Heart right ventricle (tissue), 16 donors: ENCODE data around the gene PSMB3. TPM values are rescaled to one million over a fixed set of nuclear protein-coding genes. Genes with fewer than 3 reads are reported as not detected.
A peak's percentile ranks its signal among the peaks of the same experiment; 100 is the strongest.

Experiments used
- ATAC-seq, 8 donors: fragments of 200-7000 bp; cut with Tn5 transposase; one replicate each; pipeline ENCODE4 v1.9.1; 2020; ENCODE audit warnings: mild to moderate bottlenecking in 8 of 8, moderate library complexity in 8 of 8, moderate number of reproducible peaks in 1 of 8
- DNase-seq, 2 donors: peaks; one replicate each; pipeline ENCODE4 v3.0.0-alpha.2; 2020
- H3K27ac ChIP-seq, 10 donors: fragments of 200-600 bp; sonication (generic) in 2 of 10; one replicate each; pipeline versions ENCODE4 v1.5.0 to v1.8.0; 2020 to 2022; ENCODE audit warnings: mild to moderate bottlenecking in 3 of 10
- H3K27me3 ChIP-seq, 7 donors: fragments of 200-600 bp; one replicate each; pipeline ENCODE4 v1.8.0; 2021 to 2022; ENCODE audit warnings: mild to moderate bottlenecking in 2 of 7
- H3K36me3 ChIP-seq, 9 donors: fragments of 200-600 bp; sonication (generic) in 1 of 9; one replicate each; pipeline versions ENCODE4 v1.5.0 to v1.8.0; 2020 to 2022; ENCODE audit warnings: mild to moderate bottlenecking in 2 of 9
- H3K4me1 ChIP-seq, 9 donors: fragments of 200-600 bp; sonication (generic) in 1 of 9; one replicate each; pipeline versions ENCODE4 v1.5.0 to v1.8.0; 2020 to 2022; ENCODE audit warnings: mild to moderate bottlenecking in 4 of 9
- H3K4me3 ChIP-seq, 10 donors: fragments of 200-600 bp; sonication (generic) in 2 of 10; one replicate each; pipeline versions ENCODE4 v1.5.0 to v1.8.0; 2020 to 2022; ENCODE audit warnings: mild to moderate bottlenecking in 7 of 10, moderate library complexity in 2 of 10
- H3K9me3 ChIP-seq, 11 donors: fragments of 200-600 bp in 10 of 11; sonication (generic) in 2 of 11; one replicate each; pipeline versions ENCODE4 v1.5.0 to v1.8.0; 2013 to 2022; ENCODE audit warnings: mild to moderate bottlenecking in 2 of 11, control low read depth in 1 of 11, moderate library complexity in 1 of 11
- CTCF ChIP-seq, 9 donors: fragments of 200-600 bp; sonication (generic) in 2 of 9; IDR thresholded peaks; one replicate each; pipeline versions ENCODE4 v1.5.0 to v1.8.0; 2021 to 2022; ENCODE audit warnings: antibody characterized with exemption in 9 of 9, mild to moderate bottlenecking in 5 of 9, moderate library complexity in 1 of 9
- WGBS, 2 donors: extraction: QIAGEN DNeasy Blood & Tissue Kit; methylation state at CpG; one replicate each; pipeline ENCODE4 v1.1.7; 2013; ENCODE audit warnings: inconsistent platforms in 1 of 2; 5-methylcytosine and 5-hydroxymethylcytosine counted together
- intact Hi-C, 10 donors: fragments of 100-400 bp; cut with DNase I; formaldehyde crosslinking; loops; one replicate each; pipeline versions ENCODE4 v1.11.1 to v1.14.2; 2022
- polyA plus RNA-seq, 2 donors: library from polyadenylated mRNA; stranded (reverse); fragments of 200-250 nt; gene quantifications; one replicate each; pipeline ENCODE4 v1.2.3, GENCODE V29; 2013
- total RNA-seq, 10 donors: library from RNA; stranded (reverse); fragmentation: NEBNext Ultra II Directional in 3 of 10; extraction: Animal tissue kit (Norgen Biotek cat#: 25700) in 3 of 10; gene quantifications; one replicate each; pipeline versions ENCODE4 v1.2.1 to v1.2.4, GENCODE V29; 2021 to 2023
- donor health status: Arrhythmogenic right ventricular cardiomyopathy.
- donor health status: ischemic (EF 13 %, LVEDD 7.1; RV severe dilation, severe dysfunction).
- donor health status: healthy with polysubstance abuse.
- donor health status: DM: no; HTN: yes; CAD: no.
- donor health status: DM: no; HTN: no; CAD: no.
- donor health status: ischemic (EF 25% LVEDD 6.9; RV normal size, moderate dysfunction).
- donor health status: ischemic (EF 25% LVEDD 5.7; RV mildly dilated, moderate dysfunction).
- donor health status: healthy.
- donor health status: DM: yes; HTN: yes; CAD: no.
- donor health status: Ischemic cardiomyopathy.
- donor health status: ischemic (EF 35%, LVEDD 5.7; RV mildly dilated, moderate dysfunction).
- donor health status: nonischemic (EF 11% LVEDD 7.7; RV severe dilation, severe dysfunction).
- donor health status: DM: yes; HTN: yes; CAD: no.
- donor health status: PGD.
- donor health status: ischemic (EF 29% LVEDD 5.4; RV normal size, mild dysfunction).
- donor health status: nonischemic (EF 23%, LVEDD 6.1; RV moderate dilation, normal function).

The PSMB3 gene
- total and polyA plus RNA-seq, 12 donors: 148 to 379 (median 165) TPM

- no peak for TF ChIP-seq CTCF (IDR thresholded peaks at IDR 0.05)
- no peak for DNase-seq
- Histone ChIP-seq H3K27ac (peak overlapping the region in 8 of 10 donors; percentile 0 to 93 (median 13)), H3K27me3 (no peaks in the 10 kb centered on the region), H3K4me3 (no peak overlapping the region), H3K36me3 (peaks cover 0 to 66% (median 10%) of the 10 kb centered on the region in 9 donors), H3K9me3 (no peaks in the 10 kb centered on the region), H3K4me1 (peaks cover 17 to 74% (median 49%) of the 10 kb centered on the region in 9 donors)
- no peak for ATAC-seq
- intact Hi-C loops: loop anchor here in 5 of 10 donors (2.0 to 10.0 kb wide), 5 partner anchors 36 to 179 kb away; no protein-coding TSS in a partner anchor
- WGBS, 2 donors: 72 to 79% methylated on average over 9 of the region's 9 CpGs
These were observed 19.1 kb upstream of the PSMB3 start for GRCh38 chr17:38733282-38733981.

- intact Hi-C loops: loop anchor here in 6 of 10 donors (2.0 to 10.0 kb wide), 5 partner anchors 37 to 179 kb away; no protein-coding TSS in a partner anchor
- WGBS, 2 donors: 57 to 66% methylated on average over 15 of the region's 15 CpGs
- H3K27ac ChIP-seq: peak overlapping the region in 4 of 10 donors; percentile 1 to 93 (median 18)
- DNase-seq: no peak
- peaks cover 0 to 74% (median 18%) of the 10 kb centered on the region in 9 donors for H3K36me3 ChIP-seq
- peaks cover 17 to 66% (median 44%) of the 10 kb centered on the region in 9 donors for H3K4me1 ChIP-seq
- TF ChIP-seq CTCF (IDR thresholded peaks at IDR 0.05): peak in 5 of 9 donors; percentile 8 to 30 (median 17)
- no peak for ATAC-seq
- H3K9me3 ChIP-seq: no peaks in the 10 kb centered on the region
- no peak overlapping the region for H3K4me3 ChIP-seq
- H3K27me3 ChIP-seq: no peaks in the 10 kb centered on the region
These were observed 18.3 kb upstream of the PSMB3 start for GRCh38 chr17:38733982-38734973.

GRCh38 chr17:38735161-38735997 lies 17.2 kb upstream of the PSMB3 start:
- Histone ChIP-seq H3K36me3 (peaks cover 0 to 83% (median 21%) of the 10 kb centered on the region in 9 donors), H3K27me3 (no peaks in the 10 kb centered on the region), H3K4me3 (no peak overlapping the region), H3K9me3 (no peaks in the 10 kb centered on the region), H3K27ac (peak overlapping the region in 4 of 10 donors; percentile 9 to 36 (median 15)), H3K4me1 (peaks cover 17 to 60% (median 42%) of the 10 kb centered on the region in 9 donors)
- 41 to 43% methylated on average over 23 of the region's 23 CpGs for WGBS, 2 donors
- DNase-seq: peak; percentile 70 to 71
- ATAC-seq: peak in 7 of 8 donors; percentile 1 to 49 (median 27)
- peak; percentile 83 to 88 (median 85) for TF ChIP-seq CTCF (IDR thresholded peaks at IDR 0.05)
- intact Hi-C loops: loop anchor here in 8 of 10 donors (1.0 to 10.0 kb wide), 5 partner anchors 53 to 181 kb away; no protein-coding TSS in a partner anchor
